CD4-positive, alpha-beta T cell treated with Interleukin-4 for 4 hours (primary cell): ENCODE data around the gene MRM3.
"Not testable (repeated sequence)": the region's sequence is repeated elsewhere in the genome, so short reads cannot be mapped to it uniquely, and the experiment has no call there.

Source experiments
- DNase-seq: peaks from one replicate; pipeline ENCODE4 v3.0.0-alpha.2; 2020

The MRM3 gene

DNA sequence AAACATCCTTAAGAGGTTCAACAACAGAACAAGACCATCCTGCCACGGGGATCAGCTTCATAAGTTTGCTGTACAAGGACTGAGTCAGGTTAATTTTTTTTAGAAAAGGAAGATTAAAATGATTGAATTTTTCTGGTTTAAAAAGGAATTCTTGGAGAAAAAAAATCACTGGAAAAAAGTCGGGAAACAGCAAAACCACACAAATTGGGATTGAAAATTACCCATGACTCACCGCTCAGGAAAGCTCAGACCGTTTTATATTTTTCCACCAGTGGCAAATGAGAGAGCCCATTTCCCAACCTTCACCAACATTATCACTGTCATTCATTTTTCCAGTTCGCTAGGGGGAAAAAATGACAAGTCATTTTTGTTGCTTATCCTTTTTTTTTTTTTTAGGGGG is 46.6 kb downstream of the MRM3 start:
- DNase-seq = no peak

DNA sequence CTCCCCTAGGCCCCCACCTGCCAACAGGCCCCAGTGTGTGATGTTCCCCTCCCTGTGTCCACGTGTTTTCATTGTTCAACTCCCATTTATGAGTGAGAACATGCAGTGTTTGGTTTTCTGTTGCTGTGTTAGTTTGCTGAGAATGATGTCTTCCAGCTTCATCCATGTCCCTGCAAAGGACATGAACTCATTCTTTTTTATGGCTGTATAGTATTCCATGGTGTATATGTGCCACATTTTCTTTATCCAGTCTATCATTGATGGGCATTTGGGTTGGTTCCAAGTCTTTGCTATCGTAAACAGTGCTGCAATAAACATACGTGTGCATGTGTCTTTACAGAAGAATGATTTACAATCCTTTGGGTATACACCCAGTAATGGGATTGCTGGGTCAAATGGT is 47.5 kb downstream of the MRM3 start:
- not testable (repeated sequence) for DNase-seq

DNA sequence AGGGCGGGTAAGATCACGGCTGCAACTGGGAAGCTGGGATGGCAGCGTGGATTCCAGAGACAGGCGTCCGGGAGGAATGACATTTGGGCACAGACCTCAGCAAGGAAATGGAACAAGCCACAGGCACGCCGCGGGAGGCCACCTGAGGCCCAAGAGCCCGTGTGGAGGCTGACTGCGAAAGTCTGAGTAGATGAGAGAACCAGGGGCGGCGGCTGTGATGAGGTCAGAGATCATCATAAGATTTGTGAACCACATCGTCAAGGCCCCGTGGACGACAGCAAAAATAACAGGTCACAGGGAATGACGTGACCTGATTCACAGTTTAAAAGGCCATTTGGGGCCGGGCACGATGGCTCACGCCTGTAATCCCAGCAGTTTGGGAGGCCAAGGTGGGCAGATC is 48.2 kb downstream of the MRM3 start:
- no peak for DNase-seq

DNA sequence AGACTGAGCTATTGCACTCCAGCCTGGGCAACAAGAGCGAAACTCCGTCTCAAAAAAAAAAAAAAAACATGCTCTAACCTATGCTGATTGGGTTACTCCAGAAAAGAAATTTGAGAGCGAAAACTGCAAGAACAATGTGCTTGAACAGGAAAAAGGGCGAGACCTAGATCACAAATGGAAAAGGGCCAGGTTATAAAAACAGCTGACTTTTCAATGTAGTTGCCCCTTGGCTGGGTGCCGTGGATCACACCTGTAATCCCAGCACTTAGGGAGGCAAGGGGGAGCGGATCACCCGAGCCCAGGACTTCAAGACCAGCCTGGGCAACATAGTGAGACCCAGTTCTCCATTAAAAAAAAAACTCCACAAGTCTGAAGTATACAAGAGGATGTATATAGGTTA is 48.8 kb downstream of the MRM3 start:
- no peak for DNase-seq

DNA sequence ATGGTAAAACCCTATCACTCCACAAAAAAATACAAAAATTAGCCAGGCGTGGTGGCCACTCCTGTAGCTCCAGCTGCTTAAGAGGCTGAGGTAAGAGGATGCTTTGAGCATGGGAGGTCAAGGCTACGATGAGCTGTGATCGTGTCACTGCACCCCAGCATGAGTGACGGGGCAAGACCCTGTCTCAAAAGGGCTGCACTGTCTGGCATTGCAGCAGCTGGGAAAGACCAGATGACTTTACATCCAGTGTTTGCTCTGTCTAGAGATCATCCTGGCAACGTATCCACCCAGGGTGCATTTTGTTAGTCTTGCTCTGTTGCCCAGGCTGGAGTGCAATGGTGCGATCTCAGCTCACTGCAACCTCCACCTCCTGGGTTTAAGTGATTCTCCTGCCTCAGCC is 52.0 kb downstream of the MRM3 start:
- no peak for DNase-seq

DNA sequence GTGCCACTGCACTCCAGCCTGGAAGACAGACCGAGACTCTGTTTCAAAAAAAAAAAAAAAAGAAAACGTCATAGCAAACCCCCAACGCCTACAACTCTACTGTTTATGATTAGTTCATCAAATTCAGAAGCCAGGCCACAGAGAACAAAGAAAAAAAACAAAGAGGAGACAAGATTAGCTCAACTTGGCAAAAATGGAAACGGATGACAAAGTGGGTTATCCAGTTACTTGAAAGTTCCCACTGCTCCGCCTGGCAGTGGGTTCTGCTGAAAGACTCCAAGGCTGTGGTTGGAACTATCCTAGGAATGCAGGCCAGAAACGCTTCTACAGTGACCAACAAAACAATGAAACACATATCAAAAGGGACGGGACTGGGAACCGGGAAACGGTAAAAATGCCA is 53.1 kb downstream of the MRM3 start:
- DNase-seq = no peak

DNA sequence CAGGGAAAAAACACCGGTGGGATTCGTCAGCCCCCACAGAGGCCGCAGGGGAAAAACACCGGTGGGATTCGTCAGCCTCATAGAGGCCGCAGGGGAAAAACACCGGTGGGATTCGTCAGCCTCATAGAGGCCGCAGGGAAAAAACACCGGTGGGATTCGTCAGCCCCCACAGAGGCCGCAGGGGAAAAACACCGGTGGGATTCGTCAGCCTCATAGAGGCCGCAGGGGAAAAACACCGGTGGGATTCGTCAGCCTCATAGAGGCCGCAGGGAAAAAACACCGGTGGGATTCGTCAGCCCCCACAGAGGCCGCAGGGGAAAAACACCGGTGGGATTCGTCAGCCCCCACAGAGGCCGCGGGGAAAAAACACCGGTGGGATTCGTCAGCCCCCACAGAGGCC is 53.6 kb downstream of the MRM3 start:
- not testable (repeated sequence) for DNase-seq

DNA sequence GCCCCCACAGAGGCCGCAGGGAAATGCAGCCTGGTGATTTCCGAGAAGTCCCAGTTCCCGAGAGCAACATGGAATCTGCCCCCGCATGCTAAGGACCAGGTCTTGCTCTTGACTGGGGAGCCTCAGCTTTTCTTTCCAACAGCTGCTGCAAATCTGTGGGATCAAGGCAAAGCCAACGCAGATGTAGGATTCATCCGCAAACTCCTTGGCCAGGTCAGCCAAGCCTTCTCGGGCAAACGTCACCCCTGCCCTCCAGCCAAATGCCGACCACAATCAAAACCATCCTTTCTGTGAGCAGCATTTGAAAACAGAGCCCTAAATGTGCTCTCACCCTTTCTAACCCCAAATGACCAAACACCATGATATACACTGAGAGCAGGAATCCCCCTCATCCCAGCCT is 54.0 kb downstream of the MRM3 start:
- no peak for DNase-seq

DNA sequence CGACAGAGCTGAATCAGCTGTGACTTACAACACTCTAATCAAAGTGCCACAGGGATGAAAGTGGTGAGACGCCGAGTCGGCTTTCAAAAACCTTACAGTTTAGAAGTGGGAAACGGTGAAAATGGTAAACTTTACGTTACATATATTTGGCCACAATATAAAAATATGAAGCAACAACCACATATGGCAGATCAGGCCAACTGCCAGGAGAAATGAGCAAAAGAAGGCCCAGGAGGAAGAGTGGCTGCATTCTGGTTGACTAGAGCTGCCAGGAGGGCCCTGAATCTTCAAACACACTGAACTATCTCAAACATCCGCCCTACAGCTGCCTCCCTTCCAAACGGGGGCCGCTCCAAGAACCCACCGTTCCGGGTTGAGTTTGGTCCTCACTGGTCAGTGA is 56.3 kb downstream of the MRM3 start:
- no peak for DNase-seq

DNA sequence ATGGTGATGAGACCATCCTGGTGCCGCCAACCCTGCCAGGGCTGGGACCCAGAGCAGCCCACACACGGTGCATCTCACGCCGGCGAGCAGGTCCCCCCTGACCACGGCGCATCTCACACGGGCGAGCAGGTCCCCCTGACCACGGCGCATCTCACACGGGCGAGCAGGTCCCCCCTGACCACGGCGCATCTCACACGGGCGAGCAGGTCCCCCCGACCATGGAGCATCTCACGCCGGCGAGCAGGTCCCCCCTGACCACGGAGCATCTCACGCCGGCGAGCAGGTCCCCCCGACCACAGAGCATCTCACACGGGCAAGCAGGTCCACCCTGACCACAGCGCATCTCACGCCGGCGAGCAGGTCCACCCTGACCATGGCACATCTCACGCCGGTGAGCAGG is 59.2 kb downstream of the MRM3 start:
- DNase-seq = no peak
